NCI-H146 treated with DMSO at 0.1 percent for 48 hours (cell line): ENCODE measurements around the gene ALPK1.
"Not testable (repeated sequence)": the region's sequence is repeated elsewhere in the genome, so short reads cannot be mapped to it uniquely, and the experiment has no call there.

Experiments used
- DNase-seq: peaks from one replicate; lab custom pipeline; 2025; ENCODE audit not compliant: unreplicated experiment; lab: John Stamatoyannopoulos, UW

Gene ALPK1

DNA sequence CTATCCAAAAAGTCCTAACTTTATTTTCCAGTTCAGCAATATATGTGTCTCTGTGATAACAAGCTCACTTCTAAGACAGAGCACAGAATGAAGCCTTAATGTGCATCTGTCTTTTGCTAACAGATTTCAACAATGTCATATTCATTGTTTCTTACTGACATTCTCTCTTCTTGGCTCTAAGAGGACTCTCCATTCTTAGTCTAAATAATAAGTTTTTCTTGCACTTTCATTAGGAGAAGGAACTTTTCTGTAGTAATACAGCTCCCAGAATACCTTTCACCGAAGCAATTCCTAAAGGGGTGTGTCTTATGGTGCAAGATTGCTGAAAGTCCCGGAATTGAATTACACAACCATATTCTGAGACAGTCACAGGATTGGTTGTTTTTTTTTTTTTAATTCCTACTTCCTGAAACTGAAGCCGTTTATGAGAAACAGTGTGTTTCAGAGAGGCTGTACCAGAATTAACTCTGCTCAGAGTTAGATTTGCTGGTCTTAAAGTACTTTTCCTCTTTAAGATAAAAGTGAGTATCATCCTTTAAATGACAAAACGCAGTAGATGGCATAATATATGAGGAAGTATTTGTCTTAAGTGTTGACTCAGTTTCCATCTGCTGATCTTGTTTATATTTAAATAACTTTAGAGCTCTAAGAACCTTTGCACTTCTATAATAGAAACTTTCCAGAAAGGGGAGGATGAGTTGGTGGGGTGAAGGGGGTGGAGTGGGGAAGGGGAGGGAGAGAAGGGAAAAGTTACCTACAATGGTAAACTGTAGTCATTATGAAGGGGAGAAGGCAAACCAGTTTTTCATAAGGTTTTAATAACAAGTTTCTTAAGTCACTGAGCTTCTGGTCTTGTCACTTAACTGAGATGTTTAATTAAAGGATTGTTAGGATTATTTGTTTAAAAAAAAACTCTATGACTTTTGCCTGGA, at the start of gene ALPK1:
Gene ALPK1 (plus strand): TSS at position 421 of the 932 bp plus-strand sequence.
- no peak for DNase-seq

DNA sequence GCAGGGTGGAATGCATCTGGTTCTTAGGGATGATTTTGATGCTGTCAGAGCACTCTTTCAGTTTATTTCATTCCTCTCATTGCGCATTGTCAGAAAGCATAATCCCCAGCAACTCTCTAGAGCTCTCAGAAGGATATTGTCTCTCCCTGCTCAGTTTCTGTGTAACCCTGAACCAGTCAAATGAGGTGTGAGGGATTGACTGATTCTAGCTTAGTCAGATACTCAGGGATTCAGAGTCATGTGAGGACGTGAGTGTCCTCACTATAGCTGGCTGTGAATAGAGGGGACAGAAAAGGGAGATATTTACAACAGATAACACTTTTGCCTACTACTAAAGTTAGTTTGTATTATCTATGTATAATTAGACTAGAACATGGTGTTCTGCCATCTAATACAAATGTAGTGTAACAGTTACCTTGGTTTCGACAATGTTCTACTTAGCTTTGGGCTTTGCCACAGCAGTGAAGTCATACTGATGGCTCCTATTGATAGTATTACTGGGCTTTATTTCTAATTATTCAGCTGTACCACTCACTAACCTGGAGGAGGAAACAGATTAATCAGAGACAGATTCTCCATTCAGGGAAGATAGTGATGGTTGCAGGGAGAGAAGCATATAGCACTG, 46.0 kb upstream of the ALPK1 start:
- DNase-seq = no peak

- DNase-seq = no peak
Observed at GRCh38 chr4:112252234-112252633, 44.9 kb upstream of the ALPK1 start.

- DNase-seq = no peak
Observed at GRCh38 chr4:112253382-112254000, 43.7 kb upstream of the ALPK1 start.

DNA sequence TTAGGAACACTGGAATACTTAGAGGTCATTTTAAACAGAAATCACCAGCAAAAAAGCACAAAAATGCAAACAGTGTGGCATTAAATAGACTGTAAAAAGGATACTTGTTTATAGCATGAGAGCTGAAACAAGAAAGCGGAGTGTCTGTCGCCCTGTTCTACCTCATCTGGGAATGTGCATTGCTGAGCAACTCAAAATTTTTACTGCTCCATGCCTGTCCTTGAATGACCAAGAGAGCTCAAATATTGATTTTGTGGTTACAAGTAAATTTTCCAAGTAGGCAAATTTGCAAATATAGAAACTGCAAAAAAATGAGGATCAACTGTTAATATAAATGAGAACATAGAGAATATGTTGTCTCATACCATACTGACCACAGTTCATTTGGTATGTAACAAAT, 40.1 kb upstream of the ALPK1 start:
- no peak for DNase-seq

DNA sequence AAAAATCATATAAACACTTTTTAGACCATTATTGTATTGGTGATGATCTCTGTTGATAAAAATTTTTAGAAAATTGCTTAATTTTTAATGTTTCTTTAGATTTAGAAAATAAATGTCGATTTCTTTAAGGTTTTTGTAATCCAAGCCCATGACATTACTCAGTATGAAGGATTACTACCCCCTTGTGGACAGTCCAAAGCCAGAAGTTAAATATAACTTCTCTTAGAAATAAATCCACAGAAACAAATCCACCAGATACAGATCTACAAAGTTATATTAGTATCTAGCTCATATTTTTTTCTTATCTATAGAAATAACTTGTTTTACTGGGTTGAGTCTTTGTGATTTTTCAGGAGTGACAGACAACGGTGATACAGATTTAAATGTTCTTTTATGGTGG, 30.3 kb upstream of the ALPK1 start:
- DNase-seq = no peak

DNA sequence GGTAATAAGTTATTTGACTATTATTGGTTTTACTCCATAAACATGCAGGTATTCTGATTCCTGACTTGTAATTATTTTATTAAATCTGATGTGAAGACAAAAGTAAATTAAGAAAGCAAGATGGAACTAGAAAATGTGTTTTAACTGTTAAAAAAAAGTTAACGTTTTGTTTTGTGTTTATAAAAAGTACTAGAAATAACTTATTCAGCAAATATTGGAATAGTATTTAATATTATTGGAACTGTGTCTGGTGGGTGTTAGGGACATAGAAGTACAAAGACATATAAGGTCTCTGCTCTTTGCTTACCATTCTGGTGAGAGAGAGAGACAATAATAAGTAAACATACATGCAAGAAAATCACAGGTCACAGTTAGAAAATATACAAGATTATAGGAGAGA, 27.1 kb upstream of the ALPK1 start:
- DNase-seq = no peak

GRCh38 chr4:112270640-112271421, 26.3 kb upstream of the ALPK1 start:
- no peak for DNase-seq

- no peak for DNase-seq
Observed at GRCh38 chr4:112272292-112272691, 24.9 kb upstream of the ALPK1 start.

GRCh38 chr4:112274959-112275358, 22.2 kb upstream of the ALPK1 start:
- no peak for DNase-seq

- no peak for DNase-seq
Observed at GRCh38 chr4:112276113-112276512, 21.1 kb upstream of the ALPK1 start.

GRCh38 chr4:112277220-112277619, 19.9 kb upstream of the ALPK1 start:
- no peak for DNase-seq

DNA sequence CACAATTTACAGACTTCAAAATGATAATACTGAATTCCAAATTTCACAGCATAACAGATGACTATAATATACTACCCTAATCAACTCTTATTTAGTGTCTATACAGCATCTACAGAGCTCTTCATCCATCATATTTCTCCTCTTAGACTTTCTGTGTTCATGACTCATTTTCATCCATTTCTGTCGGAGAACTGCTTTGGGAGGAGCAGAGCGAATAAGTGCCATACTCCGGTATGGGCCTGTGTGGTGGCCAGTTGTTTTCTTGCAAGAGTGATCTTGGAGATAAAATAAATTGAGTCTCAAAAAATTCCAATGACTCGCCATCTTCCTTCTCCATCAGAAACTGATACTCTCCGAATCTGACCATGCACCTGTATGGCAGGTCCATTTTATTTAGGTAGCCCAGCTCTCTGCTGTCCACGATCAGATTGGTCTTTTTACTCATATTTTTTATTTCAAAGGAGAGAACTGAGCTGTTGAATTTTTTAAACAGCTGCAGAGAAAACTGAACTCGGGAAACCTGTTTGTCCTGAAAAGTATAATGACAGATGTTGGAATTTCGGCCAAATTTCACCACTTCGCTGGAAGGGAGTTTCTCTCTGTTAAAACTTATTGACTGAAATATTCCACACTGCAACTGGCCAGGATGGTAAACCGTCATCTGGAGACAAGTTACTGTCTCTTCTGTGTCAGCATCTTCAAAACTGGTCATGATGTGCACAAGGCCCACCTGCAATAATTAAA, 19.3 kb upstream of the ALPK1 start:
- no peak for DNase-seq

GRCh38 chr4:112279025-112279881, 17.9 kb upstream of the ALPK1 start:
- no peak for DNase-seq

GRCh38 chr4:112279882-112280315, 17.3 kb upstream of the ALPK1 start:
- DNase-seq = no peak

GRCh38 chr4:112280386-112281056, 16.6 kb upstream of the ALPK1 start:
- no peak for DNase-seq

GRCh38 chr4:112281895-112282398, 15.2 kb upstream of the ALPK1 start:
- not testable (repeated sequence) for DNase-seq

GRCh38 chr4:112282860-112283667, 14.1 kb upstream of the ALPK1 start:
- no peak for DNase-seq
